Measurements from ENCODE around the gene SLC6A1. TPM values are rescaled to one million over a fixed set of nuclear protein-coding genes. Genes with fewer than 3 reads are reported as not detected.

Gene SLC6A1
- total RNA-seq, 4 donors from 2014 or later: 3.9 to 7.3 (median 5.4) TPM

- no peaks in the 10 kb centered on the region for H3K27me3 ChIP-seq
- H3K27ac ChIP-seq: no peak overlapping the region
- H3K9me3 ChIP-seq: no peaks in the 10 kb centered on the region
- no peak for TF ChIP-seq POLR2A (IDR thresholded peaks at IDR 0.05)
- TF ChIP-seq EP300 (IDR thresholded peaks at IDR 0.05): no peak
- no peak for TF ChIP-seq CTCF (IDR thresholded peaks at IDR 0.05)
- H3K4me1 ChIP-seq: peaks cover 0 to 19% (median 0%) of the 10 kb centered on the region in 4 donors
- no peaks in the 10 kb centered on the region for H3K36me3 ChIP-seq
- no peak for DNase-seq (ENCODE audit: low spot score in 2 of 2)
- 72 to 93% methylated on average over 3 of the region's 3 CpGs for WGBS, 2 donors
- H3K4me3 ChIP-seq: no peak overlapping the region
Observed at GRCh38 chr3:10981031-10981430, 11.5 kb upstream of the SLC6A1 start.

DNA sequence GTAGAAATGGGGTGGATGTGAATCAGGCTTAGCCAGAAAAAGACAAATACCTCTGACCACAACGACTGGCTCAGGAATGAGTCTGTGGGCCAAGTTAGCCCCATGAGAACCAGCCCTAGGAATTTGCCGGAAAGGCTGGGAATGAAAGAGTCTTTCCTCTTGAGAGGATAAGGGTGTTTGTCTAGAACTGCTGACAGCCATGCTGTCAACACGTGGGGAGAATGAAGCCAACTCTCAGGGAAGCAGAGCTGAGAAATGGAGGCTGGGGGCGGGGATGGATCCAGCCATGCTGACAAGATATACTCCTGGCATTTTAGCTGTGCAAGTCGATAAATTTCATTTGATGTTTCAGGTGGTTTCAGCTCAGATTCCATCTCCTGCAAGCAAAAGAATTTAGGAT is 10.6 kb upstream of the SLC6A1 start:
- TF ChIP-seq POLR2A (IDR thresholded peaks at IDR 0.05) (no peak), EP300 (IDR thresholded peaks at IDR 0.05) (no peak), CTCF (IDR thresholded peaks at IDR 0.05) (no peak)
- DNase-seq (ENCODE audit: low spot score in 2 of 2): no peak
- no peak overlapping the region for H3K27ac ChIP-seq
- no peaks in the 10 kb centered on the region for H3K9me3 ChIP-seq
- 45 to 47% methylated on average over 5 of the region's 5 CpGs for WGBS, 2 donors
- no peak overlapping the region for H3K4me3 ChIP-seq
- no peaks in the 10 kb centered on the region for H3K27me3 ChIP-seq
- H3K4me1 ChIP-seq: peaks cover 0 to 19% (median 0%) of the 10 kb centered on the region in 4 donors
- H3K36me3 ChIP-seq: no peaks in the 10 kb centered on the region

GRCh38 chr3:10982782-10983181 is 9.8 kb upstream of the SLC6A1 start:
- peaks cover 0 to 19% (median 0%) of the 10 kb centered on the region in 4 donors for H3K4me1 ChIP-seq
- H3K4me3 ChIP-seq: no peak overlapping the region
- no peak overlapping the region for H3K27ac ChIP-seq
- no peaks in the 10 kb centered on the region for H3K9me3 ChIP-seq
- H3K27me3 ChIP-seq: no peaks in the 10 kb centered on the region
- no peaks in the 10 kb centered on the region for H3K36me3 ChIP-seq
- no peak for TF ChIP-seq CTCF (IDR thresholded peaks at IDR 0.05)
- TF ChIP-seq EP300 (IDR thresholded peaks at IDR 0.05): no peak
- no peak for TF ChIP-seq POLR2A (IDR thresholded peaks at IDR 0.05)
- 12 to 17% methylated on average over 4 of the region's 4 CpGs for WGBS, 2 donors
- no peak for DNase-seq (ENCODE audit: low spot score in 2 of 2)

DNA sequence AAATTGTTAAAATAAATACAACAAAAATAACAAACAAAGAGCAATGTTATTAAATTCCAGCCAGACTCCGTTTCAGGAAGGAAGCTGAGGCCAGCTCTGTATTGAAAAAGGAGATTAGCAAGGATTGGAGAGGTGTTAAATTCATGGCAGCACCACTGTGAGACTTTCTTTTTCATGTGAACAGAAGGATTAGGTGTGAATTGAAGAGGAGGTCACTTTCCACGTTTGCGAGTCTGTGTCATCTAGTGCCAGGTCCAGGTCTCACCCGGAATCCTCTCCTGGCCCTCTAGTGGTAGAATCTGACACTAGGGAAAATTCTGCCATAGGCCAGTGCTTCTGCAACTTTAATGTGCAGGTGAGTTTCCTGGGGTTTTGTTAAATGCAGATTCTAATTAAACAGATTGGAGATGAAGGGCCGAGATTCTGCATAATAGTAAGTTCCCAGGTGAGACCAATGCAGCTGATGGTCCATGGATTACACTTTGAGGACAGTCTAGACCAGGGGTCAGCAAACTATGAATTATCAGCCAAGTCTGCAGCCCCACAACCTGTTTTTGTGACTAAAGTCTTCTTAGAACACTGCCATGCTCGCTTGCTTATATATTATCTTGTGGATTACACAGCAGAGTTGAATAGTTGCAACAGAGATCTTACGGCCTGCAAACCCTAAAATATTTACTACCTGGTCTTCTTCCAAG is 9.2 kb upstream of the SLC6A1 start:
- H3K27ac ChIP-seq: no peak overlapping the region
- H3K4me3 ChIP-seq: no peak overlapping the region
- no peaks in the 10 kb centered on the region for H3K9me3 ChIP-seq
- TF ChIP-seq CTCF (IDR thresholded peaks at IDR 0.05) (peak; percentile 41 to 61 (median 56)), POLR2A (IDR thresholded peaks at IDR 0.05) (no peak), EP300 (IDR thresholded peaks at IDR 0.05) (no peak)
- H3K36me3 ChIP-seq: no peaks in the 10 kb centered on the region
- no peaks in the 10 kb centered on the region for H3K27me3 ChIP-seq
- peak in 1 of 2 donors; percentile 39 for DNase-seq (ENCODE audit: low spot score in 2 of 2)
- peaks cover 0 to 19% (median 0%) of the 10 kb centered on the region in 4 donors for H3K4me1 ChIP-seq
- 22 to 26% methylated on average over 7 of the region's 7 CpGs for WGBS, 2 donors

GRCh38 chr3:10984371-10984896 is 8.1 kb upstream of the SLC6A1 start:
- no peak overlapping the region for H3K4me3 ChIP-seq
- no peaks in the 10 kb centered on the region for H3K27me3 ChIP-seq
- H3K27ac ChIP-seq: no peak overlapping the region
- DNase-seq (ENCODE audit: low spot score in 2 of 2): no peak
- TF ChIP-seq CTCF (IDR thresholded peaks at IDR 0.05): no peak
- no peak for TF ChIP-seq POLR2A (IDR thresholded peaks at IDR 0.05)
- no peak for TF ChIP-seq EP300 (IDR thresholded peaks at IDR 0.05)
- H3K9me3 ChIP-seq: no peaks in the 10 kb centered on the region
- no peaks in the 10 kb centered on the region for H3K36me3 ChIP-seq
- 81 to 88% methylated on average over 1 of the region's 1 CpG for WGBS, 2 donors
- H3K4me1 ChIP-seq: peaks cover 0 to 19% (median 0%) of the 10 kb centered on the region in 4 donors
